HG03571 (cell line): ENCODE data around the gene TRIM9.

Experiments used
- ATAC-seq: cut with Tn5 transposase; IDR thresholded peaks from one replicate; pipeline ENCODE4 v1.9.1; 2021; ENCODE audit not compliant: unreplicated experiment

TRIM9 gene

DNA sequence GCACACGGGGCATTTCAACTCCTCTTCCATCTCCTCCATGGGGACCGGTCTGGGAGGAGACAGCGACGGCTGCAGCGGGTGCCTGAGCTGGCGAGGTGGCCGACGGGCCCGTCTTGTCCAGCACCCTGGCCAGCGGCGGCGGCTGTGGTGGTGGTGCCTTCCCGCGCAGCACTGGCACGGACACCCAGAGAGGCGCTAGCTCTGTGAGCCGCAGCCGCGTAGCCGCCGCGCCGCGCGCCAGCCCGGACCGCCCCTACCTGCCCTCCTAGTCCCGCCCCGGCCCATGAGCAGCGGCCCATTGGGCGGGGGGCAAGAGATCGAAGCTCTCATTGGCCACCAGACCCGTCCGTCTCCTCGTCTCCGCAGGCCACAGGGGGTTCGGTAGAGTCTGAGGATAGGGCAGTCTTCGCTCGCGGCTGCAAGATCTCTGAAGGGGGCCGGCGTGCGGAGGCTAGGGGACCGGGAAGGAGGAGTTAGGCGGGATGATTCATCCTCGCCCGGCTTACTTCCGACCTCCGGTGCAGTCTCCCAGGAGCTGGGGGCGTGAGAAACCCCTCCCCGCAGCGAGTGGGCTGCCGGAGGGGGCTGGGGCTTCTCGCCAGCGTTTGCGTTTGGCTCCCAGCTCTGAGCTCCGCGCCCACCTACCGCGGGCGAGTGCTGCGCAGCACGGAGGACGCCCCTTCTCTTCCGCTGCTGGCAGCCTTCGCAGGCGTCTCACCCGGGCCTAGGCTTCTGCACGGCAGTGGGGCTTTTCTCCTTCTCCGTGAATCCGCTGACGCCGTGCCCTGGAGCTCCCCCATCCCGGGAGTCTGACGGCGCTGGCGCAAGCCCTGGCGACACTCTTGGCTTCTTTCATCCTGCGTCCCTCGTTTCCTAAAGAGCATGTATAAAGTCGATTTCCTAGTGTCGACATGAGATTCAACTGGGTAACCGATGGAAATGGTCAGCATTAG is at the start of gene TRIM9:
TSS of gene TRIM9 (minus strand) at position 205 of the 953 bp plus-strand sequence. CDS start at position 39, 166 bp downstream.
- peak; percentile 98 for ATAC-seq

DNA sequence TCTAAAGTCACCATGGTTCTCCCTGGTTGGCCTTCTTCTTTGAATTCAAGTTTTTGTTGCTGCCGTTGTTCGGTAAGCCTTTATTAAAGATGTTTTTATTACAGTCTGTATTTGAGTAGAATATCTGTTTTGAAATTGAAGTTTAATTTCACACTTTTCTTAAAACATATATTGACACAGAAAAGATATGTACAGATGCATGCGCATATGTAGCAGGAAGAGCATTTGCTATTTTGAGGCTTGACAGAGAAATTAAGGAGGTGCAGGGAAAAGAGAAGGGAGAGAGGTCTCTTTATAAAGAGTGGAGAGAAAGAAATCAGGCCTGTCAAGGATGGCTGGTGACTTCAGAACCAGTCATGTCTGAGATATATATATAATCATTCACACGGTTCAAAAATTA is 46.0 kb upstream of the TRIM9 start:
- no peak for ATAC-seq

GRCh38 chr14:51140338-51140737 is 45.4 kb upstream of the TRIM9 start:
- ATAC-seq: no peak

DNA sequence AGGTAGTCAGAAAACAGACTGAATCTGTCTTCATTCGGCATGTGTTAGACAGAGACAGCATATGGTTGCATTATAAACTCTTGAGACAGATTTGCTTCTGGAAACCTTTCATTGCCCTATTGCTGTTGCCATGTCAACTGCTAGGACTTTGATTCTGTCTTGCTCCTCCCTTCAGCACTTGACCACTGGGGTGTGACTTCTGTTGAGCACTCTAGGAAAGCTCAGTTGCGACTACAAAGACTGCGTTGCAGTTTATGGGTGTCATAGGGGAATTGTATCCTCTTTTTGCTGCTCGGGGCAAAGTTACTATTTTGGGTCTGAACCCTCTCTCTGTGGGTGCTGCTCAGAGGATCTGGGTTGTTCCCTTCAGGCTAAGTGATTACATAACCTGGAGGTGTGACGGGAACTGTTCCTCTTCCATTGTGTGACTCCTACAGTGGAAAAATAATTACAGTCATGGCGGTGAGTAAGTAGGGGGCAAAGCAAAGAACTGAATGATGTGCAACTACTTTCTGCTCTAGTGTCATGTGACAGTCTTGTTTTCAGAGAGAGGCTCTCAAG is 44.3 kb upstream of the TRIM9 start:
- ATAC-seq: no peak

GRCh38 chr14:51138404-51139103 is 43.6 kb upstream of the TRIM9 start:
- ATAC-seq: no peak

DNA sequence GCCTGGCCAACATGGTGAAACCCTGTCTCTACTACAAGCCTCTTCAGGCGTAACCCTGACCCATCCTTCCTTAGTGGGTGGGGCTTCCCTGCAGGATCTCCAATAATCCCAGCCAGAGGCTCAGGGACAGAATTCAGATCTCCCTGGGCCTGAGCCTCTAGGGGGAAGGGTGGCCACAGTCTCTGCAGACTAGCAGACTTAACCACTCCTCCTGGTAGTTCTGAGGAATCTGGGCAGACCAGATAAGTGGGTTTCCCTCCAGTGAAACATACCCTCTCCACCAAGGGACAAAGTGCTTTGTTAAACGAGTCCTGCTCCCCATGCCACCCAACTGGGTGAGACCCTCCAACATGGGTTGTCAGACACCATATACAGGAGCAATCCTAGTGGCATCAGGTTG is 36.6 kb upstream of the TRIM9 start:
- ATAC-seq: no peak

- no peak for ATAC-seq
Measured at GRCh38 chr14:51129130-51129529, 34.2 kb upstream of the TRIM9 start.

DNA sequence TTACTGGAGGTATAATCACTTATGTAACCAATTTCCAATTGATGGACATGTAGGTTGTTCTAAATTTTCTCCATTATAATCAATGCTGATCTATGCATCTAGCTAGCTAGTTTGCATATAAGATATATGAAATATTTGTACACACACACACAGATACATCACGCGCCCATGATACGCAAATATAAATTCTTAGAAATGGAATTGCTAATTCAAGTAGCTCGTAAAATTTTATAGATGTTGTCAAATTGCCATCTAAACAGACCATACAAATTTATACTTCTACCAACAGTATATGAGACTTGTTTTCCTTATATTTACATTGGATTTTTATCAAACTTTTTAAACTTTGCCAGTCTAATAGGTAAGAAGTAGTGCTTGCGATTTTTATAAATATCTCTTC is 29.1 kb upstream of the TRIM9 start:
- ATAC-seq: no peak

DNA sequence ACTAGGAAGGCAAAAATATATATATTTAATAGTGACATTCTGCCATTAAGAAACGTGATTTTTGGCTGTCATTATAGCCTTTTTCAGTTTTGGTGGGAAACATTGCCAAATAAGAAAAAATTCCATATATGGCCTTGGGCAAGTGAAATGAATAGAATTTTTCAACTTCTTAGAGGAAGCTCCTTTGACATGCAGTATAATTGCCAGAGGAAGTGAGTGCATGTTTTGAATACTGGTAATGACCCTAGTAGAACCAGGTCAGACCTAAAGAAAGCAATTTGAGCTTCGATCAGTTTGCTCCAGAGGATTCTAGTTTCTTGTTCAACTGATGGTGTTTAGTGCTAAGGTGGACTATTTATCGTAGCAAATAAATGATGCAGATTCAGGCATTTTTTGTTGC is 26.2 kb upstream of the TRIM9 start:
- ATAC-seq: no peak

- ATAC-seq: no peak
Measured at GRCh38 chr14:51119411-51120051, 24.6 kb upstream of the TRIM9 start.

DNA sequence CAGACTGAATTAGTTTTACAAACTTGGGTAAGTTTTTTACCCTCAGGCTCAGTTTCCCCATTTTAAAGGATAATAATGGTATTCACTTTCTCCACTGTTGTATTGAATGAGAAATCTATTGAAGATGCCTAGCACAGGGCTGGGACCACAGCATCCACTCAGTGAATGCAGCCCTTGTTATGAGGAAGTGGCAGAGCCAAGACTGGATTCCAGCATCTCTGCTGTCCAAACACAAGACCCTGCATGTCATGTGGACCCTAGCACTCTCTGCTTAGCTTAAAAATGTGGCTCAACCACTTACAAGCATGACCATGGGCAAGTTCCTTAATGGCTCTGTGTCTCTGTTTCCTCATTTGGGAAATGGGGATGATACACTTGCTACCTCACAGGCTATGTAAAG is 24.1 kb upstream of the TRIM9 start:
- ATAC-seq: no peak

DNA sequence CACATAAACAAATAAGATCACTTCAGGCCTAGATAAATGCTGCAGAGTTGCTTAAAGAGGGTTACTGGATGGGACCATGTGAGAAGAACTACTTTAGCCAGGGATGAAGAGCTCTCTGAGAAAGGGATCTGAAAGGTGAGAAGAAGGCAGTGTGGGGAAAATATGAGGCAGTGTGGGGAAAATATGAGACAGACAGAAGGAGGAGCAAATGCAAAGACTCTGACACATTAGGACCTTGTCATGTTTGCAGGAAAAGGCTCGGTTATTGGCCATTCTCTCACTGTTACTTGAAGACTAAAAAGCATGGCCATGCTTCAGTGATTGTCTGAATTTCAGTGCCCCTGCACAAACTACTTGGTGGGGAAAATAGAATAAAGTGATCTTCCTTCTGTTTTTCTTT is 22.7 kb upstream of the TRIM9 start:
- ATAC-seq: no peak

GRCh38 chr14:51116682-51117081 is 21.8 kb upstream of the TRIM9 start:
- ATAC-seq: no peak

- no peak for ATAC-seq
Measured at GRCh38 chr14:51109651-51110050, 14.7 kb upstream of the TRIM9 start.

DNA sequence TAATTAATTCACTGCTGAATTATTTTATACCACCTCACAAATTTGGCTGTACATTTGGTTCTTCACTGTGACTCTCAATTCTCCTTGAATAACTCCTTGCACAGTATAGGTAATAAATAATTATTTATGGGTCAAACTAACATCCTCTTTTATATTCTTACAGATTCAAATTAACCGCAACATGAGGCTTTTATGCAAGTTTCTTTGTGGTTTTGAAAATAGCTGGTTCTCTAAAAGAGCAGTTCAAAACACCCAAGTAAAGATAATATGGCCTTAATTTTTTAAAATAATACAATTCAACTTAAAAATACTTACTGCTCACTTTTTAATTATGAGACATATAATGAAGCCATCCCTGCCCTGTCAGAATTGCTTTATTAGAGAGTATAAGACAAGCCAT is 12.9 kb upstream of the TRIM9 start:
- no peak for ATAC-seq

GRCh38 chr14:51104467-51104866 is 9.6 kb upstream of the TRIM9 start:
- no peak for ATAC-seq

DNA sequence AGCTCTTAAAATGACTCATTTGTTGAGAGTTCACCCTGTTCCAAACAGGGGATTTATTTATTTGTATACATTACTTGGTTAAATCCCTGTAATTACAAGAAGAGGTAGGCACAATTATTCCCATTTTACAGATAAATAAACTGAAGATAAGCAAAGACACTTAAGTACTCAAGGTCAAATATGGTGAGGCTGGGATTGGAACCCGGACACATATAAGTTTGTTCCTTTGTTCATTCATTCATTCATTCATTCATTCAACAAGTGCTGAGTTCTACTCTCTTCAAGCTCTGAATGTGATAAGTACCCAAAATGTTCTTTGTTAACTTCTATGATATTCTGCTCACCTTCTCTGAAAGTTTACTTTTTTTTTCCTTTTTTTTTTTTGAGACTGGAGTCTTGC is 2.4 kb upstream of the TRIM9 start:
- no peak for ATAC-seq

DNA sequence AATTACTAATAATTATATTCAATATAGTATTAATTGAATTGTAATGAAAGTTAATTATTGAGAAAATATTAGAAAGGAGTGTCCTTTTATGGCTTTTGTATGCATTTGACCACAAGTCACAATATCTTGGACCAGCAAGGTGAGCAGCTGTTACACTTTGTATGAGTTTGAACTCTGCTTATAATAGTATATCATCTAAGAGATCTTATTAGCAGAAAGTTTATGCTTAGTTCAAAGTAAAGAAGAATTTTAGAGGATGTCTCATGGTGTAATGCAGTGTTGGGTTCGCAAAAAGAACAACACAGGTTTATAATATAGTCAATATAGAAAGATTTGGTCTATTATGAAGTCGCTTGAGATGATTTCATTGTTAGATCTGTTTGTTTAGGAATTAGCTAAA is 2.0 kb upstream of the TRIM9 start:
- no peak for ATAC-seq

GRCh38 chr14:51095854-51096823 is 1.2 kb upstream of the TRIM9 start:
- ATAC-seq: no peak

DNA sequence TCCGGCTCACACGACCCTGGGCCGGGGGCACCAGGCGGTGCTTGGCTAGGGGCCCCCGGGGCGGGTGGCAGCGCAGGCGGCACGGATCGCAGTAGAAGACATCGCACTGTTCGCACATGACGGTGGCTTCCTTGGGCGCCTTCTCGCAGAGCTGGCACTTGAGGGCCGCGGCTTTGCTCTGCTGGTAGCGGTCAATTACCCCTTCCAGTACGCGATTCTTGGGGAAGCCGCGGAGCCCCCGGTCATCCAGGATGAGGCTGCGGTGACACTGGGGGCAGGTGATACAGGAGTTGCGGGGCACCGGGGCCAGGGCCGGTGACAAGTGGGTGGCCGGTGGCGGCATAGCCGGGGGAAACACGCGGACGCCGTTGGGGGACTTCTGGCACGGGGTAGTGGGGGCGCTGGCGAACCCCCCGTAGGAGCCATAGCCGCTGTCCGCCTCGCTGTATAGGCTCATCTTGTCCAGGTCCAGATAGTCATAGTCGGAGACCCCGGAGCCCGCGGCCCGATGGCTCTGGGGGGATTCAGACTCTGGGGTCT is 553 bp downstream of the TRIM9 start:
- no peak for ATAC-seq
